T-helper 2 cell treated with Interferon-gamma antibody and Interleukin-4, amounts not matched to agents 100 ng/mL and 5 ng/mL, for 36 hours (primary cell): ENCODE measurements around the gene CALM1. TPM values are rescaled to one million over a fixed set of nuclear protein-coding genes. Genes with fewer than 3 reads are reported as not detected.

ENCODE experiments used
- intact Hi-C: fragments of 100-400 bp; cut with micrococcal nuclease; formaldehyde crosslinking; loops from one replicate; pipeline ENCODE4 v1.15.1; 2023
- total RNA-seq: library from RNA; stranded (reverse); gene quantifications from 2 replicates; pipeline ENCODE4 v1.2.3, GENCODE V29; 2022

The CALM1 gene
- total RNA-seq, 1 donor from 2014 or later, result 812 TPM

DNA sequence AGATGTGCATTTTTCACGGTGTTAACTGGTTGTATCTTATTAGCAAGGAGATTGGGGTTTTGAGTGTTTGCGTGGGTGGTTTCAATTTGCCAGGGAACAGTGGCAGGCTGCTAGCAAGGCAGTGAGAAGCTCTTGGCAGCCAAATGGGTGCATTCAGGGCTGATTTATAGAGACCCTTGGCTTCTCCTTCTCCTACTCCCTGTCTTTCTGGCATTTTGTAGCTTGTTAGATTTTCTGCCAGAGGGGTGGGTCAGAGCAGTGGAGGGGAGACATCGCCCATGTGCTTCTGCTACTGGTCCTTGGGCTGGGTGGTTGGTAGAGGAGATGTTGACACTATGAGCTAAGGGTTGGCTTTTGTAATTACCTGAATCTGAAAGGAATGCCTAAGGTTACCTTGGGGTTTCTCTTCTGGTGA lies 9.6 kb downstream of the CALM1 start:
- intact Hi-C loops, result no loop called here

DNA sequence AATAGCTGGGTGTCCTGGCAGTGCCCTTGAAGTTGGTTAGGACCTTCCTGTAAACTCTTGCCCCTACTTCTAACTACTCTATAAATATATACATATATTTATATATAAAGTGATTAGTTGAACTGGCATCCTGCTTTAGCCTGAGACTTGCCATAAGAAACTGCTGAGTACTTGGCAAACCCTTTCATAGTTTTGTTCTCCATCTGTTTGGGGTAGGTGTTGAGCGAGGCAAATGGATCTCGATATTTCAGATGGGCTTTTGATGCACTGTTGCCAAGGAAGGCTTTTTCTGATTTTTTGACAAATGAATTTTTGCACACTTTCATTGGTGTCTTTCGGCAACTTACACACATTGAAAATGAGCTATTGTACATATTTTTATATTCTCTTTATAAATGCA lies 10.4 kb downstream of the CALM1 start:
- intact Hi-C loops, result no loop called here

DNA sequence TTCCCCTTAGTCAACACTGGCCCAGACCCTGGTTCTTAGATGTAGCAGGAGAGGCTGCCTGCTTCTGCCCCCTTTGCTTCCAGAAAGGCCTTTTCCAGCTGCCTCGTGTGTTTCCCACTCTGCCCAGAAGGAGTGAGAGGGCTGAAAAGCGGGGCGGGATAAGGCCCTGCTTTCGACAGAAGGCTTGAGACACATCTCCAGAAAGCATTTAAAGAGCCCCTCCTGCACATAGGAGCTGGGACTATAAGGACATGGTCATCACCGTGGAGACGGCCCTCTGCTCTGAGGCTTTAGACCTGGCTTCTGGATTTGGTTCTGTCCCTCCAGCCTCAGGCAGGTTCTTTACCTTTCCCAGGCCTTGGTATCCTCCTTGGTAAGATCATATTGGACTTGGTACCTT lies 11.9 kb downstream of the CALM1 start:
- intact Hi-C loops, result no loop called here

DNA sequence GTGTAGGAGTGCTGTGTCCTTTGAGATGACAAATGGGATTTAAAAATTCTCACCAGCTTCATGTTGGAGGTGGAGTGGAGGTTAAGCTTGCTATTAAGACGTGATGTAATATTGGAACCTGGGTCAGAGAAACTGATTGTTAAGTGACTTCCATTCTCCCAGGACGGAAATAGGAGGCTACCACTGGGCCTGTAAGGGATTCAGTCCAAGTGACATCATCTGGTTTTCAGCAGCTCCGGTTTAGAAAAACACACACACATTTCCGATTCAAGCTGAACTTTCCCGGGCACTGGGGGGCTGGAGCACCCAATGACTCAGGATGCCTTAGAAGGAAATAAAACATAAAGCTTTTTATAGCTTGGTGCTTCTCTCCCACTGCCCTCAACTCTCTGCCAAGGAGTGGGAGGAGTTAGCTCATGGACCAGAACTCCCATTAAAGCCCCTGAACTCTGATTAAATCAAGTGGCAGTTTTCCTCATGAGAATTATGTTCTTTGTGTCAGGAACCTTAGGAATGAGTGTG lies 12.4 kb downstream of the CALM1 start:
- intact Hi-C loops, result no loop called here

DNA sequence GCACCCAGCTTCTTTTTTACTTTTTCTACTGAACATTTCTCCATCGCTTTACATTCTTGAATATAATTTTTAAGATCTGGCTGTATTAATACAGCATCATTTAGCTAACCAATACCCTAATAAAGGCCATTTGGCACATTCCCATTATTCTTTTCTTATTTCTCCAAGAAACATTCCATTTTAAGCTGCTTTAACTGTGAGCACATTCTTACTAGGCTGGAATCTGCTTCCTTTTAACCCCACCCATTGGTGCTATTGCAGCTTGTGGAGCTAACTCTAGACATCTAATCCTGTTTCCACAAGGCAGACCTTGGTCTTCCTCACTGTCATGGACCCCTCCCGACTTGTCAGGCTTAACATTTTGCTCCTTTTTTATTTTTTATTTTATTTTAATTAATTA lies 15.2 kb downstream of the CALM1 start:
- intact Hi-C loops, result no loop called here

DNA sequence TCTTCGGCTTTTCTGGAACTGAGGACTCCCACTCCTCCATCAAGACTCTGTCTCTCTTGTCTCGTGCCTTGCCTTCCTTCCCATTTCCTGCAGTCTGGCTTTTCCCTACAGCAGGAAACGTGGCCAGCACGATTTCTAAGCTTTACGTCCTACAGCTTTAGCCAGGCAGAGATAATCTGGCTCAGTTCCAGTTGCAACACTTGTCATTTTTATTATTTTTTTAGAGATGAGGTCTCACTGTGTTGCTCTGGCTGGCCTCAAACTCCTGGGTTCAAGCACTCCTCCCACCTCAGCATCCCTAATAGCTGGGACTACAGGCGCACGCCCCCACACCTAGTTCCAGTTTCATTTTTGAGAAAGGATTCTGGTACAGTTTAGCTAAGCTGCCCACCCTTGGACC lies 19.9 kb downstream of the CALM1 start:
- intact Hi-C loops, result no loop called here

DNA sequence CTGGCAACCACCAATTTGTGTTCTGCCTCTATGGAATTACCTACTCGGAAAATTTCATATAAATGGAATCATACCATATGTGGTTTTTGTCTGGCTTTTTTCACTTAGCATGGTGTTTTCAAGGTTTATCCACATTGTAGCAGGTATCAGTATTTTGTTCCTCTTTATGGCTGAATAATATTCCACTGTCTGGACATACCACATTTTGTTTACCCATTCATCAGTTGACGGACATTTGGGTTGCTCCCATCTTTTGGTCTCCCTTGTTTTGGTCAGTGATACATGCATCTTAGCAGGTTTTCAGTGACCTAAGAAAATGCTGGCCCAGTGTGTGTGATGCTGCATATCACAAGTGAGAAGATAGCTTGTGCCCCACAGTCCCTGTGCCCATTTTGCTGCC lies 21.2 kb downstream of the CALM1 start:
- intact Hi-C loops, result no loop called here

DNA sequence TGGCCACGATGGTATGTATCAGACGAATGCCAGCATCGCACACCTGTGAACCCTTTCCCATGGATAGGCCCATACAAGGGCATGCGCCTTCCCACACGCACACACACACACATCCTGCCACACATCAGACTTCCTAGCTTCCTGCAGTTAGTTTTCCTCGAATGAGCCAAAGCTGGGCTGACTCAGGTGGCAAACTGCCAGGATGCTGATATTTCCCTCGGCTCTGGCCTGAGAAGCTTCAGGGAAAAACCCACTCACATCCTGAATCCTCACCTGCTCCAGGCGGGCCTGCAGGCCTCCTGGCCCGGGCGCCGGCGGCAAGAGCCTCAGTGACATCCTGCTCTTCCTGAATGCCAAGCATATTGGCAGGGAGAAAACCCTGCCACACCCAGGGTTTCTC lies 22.4 kb downstream of the CALM1 start:
- intact Hi-C loops, result no loop called here

DNA sequence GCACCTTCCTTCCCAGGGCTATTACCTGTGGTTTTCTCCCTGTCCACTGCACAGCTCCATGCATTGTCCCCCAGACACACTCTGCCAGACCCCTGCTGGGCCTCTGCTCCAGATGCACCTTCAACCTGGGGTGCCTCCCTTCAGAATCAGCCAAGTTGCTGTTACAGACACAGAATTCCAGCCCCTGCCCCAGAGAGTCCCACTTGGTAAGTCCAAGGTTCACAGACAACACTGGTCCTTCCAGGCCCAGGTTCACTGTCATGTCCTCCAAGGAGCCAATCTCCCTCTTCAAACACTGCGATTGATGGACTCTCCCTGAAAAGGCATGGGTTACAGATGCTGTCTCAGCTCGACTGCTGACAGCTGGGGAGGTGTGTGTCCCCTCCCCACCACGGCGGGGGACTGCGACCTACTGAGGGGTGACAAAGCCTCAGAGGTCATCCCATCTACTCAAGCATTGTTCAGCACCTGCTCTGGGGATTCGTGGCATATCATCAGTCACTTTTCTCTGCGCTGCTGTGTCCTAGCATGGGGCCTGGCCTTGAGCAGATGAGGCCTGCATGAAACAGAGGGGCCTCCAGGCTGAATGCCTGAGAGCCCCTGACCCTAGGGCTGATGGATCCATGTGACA lies 24.3 kb downstream of the CALM1 start:
- intact Hi-C loops, result no loop called here

DNA sequence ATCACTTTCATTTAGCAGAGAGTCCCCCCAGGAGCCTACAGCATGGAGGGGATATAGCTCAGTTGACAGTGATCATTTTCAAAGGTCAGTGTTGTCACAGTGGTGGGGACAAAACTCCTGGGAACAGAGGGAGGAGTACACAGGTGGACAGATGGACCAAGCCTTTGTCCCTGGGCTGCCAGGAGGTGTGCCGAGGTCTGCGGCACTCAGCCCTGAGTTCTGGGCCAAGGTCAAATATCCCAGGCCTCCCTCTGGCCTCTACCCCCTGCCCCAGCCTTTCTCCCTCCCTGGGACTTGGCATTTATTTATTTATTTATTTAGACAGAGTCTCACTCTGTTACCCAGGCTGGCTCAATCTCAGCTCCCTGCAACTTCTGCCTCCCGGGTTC lies 24.8 kb downstream of the CALM1 start:
- intact Hi-C loops, result no loop called here

DNA sequence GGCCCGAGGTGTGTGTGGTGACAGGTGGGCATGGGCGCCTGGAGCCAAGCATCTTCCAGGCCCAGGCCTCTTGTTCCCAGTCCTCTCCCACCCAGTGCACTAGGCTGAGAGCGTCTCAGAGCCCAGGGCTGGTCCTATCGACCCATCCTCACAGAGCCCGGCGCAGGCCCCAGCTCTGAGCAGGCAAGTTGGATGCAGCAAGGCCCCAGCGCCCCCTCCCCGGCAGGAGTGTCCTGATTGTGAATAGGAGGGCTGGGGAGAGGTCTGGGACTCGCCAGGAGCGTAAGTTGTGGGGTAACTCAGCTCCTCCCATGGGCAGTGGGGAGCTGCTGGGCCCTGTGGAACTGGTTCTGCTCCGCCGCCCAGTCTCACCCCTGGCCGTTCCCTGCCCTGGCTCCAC lies 26.3 kb downstream of the CALM1 start:
- intact Hi-C loops, result no loop called here

DNA sequence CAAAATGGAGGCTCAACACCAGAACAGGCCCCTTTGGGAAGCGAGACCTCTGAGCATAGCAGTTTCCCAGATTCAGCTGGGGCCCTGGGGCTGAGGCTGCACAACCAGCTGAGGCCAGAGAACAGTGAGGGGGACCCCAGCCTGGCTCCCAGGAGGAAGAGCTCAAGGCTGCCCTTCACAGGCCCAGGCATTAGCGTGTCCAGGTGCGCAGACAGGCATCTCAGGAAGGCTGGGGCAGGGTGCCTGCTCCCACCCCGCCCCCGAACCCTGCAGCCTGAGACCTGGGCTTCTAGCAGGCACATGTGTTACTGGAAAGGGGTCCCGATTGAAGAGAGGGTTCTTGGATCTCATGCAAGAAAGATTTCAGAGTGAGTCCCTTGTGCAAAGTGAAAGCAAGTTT lies 27.2 kb downstream of the CALM1 start:
- intact Hi-C loops, result no loop called here

DNA sequence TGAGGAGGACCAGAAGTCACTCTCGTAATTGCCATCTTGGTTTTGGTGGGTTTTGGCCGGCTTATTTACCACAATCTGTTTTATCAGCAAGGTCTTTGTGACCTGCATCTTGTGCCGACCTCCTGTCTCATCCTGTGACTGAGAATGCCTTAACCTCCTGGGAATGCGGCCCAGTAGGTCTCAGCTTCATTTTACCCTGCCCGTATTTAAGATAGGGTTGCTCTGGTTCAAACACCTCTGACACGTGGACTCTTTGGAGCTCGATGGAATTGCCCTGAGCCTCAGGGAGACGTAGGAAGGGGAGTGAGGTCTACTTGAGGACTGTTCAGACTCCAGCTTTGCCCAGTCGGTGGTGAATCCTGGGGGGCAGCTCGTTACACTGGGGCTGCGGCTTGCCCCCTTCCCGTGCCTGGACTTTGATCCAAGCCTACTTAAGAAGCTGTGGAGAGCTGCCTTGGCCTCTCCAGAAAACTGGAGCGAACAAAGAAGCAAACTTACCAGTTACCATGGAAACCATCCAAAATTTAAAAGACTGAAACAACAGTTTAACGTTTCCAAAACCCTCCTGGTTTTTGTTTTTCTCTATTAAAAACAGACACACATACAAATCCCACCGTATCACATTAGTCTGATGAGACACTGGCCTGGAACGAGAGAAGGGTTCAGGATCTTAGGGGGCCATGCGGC lies 28.0 kb downstream of the CALM1 start:
- intact Hi-C loops, result no loop called here

DNA sequence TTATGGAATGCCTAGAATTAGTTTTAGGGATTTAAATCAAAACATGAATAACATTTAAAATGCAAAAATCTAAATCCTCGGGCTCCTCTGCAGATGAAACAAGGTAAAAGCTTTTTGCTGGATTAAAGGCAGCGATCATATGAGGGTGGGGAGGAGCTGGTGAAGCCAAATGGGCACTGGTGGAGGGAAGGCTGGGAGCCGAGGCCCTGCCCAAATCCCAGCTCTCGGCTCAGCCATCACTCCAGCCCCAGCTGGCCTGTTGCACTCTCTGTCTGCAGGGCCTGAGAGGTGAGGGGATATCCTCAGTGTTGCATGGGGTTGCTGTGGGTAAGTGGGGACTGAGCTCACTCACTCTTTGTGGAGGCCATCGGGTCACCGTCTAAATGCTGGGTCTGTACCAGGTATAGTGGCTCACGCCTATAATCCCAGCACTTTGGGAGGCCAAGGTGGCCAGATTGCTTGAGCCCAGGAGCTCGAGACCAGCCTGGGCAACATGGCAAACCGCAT lies 28.6 kb downstream of the CALM1 start:
- intact Hi-C loops, result no loop called here

DNA sequence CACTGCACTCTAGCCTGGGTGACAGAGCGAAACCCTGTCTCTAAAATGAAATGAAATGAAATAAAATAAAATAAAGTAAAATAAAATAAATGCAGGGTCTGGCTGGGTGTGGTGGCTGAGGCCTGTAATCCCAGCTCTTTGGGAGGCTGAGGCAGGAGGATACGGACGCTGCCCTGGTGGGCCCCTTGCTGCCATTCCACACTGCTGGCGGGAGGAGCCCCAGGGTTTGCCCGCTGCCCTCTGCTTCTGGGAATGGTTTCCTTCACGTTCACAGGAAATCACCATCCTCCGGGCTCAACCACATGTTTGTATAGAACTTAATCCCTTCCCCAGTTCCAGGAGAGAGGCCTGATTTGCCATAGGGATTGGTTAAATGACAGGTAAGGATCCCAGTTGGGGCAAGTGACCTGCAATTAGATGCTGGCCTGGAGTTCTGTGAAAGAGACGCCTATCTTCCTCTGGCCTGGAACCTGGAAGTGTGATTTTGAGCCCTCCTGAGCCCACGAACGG lies 29.3 kb downstream of the CALM1 start:
- intact Hi-C loops, result no loop called here

DNA sequence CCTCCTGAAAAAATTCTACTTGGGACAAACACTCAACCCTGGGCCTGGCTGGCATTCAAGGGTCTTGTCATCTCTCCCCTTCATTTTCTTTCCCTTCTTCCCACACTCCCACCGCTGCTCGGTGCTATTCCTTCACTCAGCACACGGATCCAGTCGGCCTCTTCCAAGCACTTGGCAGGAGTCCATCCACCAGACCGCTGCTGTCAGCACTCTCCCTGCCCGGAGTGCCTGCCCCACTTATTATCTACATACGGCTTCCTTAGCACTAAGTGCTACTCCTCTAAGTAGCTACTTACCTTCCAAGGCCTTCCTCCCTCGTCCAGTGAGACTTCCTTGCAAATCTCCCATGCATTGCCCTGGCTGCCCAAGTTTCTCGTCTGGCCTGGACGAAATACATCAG lies 29.8 kb downstream of the CALM1 start:
- intact Hi-C loops, result no loop called here

DNA sequence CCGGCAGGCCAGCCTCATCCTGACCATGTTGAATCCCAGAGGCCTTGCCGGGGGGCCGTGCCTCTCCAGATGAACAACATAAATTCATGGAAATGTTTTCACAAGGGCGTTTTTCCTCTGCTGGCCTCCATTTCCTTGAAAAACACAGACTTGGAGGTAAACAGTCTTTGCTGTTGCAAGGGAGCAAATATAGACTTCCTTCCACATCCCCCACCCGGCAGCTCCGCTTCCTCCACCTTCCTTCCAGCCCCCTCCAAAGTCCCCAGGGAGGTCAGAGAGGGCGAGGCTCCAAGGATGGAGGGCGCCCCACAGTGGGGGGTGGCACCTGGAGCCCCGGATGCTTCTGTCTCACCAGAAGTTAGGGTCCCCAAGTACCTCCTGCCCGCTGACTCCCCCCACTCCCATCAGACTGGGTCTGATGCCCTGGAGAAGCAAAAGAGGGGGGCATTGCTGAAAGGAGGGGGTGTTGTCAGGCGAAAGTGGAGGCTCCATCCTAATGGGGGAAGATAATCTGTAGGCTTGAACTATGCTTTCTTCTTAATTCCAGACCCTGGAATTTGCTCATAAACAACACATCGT lies 31.1 kb downstream of the CALM1 start:
- intact Hi-C loops, result no loop called here

DNA sequence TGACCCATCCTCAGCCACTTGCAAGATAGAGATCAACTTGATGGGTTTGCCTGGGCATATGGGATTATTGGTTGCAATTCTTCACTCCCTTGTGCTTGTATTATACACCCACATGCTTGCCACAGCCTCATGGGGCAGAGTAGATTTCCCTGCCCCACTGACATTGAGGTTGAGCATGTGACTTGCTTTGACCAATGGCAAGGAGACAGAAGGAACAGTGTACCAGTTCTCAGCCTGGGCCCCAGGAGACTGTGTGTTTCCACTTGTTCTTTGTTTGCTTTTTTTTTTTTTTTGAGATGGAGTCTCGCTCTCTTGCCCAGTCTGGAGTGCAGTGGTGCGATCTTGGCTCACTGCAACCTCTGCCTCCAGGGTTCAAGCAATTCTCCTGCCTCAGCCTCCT lies 31.8 kb downstream of the CALM1 start:
- intact Hi-C loops, result no loop called here

DNA sequence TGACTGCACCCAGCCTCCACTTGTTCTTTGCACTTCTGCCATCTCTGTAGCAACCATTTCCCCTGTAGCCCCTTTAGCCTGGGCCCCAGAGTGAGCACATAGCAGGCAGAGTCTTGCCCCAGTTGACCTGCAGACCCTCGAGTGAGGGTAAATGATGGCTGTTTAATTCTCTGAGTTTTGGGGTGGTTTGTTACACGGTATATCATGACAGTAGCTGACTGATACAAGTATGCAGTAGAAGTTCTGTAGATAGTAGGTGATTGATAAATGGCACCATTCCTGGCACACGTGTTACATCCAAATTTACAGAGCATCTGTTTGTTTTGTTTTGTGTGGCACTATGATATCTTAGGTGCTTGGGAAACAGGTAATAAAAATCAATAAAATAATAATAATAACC lies 32.4 kb downstream of the CALM1 start:
- intact Hi-C loops, result no loop called here

DNA sequence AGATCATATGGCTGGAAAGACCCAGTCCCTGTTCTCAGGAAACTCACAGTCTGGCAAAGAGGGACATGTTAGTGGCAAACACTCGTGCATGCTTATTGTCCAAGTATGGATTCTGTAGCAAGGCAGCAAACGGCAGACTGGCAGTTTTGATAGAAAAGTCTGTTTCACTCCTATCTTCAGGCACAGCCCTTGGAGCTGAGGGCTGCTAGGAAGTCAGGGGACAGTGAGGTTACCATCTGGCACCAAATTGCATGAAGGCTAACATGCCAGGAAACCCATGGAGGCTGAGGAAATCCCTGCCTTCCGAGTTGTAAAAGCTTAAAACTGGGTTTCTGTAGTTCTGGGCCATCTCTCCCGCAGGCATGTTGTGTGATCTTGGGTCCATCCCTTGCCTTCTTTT lies 32.9 kb downstream of the CALM1 start:
- intact Hi-C loops, result no loop called here

DNA sequence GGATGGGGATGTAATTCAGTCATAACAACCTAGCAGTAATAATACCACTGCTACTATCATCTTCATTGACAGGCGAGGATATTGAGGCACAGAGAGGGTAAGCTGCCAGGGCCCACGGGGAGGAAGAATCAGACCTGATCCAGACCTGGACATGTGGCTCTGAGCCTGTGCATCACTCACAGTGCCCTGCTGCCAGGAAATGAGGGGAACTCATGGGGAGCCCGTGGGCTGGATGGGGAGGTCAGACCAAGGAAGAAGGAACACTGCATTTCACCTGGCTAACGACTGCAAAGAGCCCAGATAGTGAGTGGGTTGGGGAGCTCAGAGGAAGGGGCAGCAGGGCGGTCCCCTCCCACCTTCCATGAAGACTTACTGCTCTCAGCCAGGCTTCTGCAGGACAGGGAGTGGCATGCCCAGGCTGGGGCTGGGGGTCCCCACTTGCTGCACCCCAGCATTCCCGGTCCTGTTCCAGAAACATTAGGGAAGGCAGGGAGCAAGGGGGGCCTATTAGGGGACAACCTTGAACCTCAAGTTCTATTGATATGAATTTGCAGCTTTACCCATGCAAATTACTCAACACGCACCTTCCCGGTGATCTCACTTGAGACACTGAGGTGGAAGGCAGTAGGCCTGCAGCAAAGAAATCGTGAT lies 37.7 kb downstream of the CALM1 start:
- intact Hi-C loops, result no loop called here

DNA sequence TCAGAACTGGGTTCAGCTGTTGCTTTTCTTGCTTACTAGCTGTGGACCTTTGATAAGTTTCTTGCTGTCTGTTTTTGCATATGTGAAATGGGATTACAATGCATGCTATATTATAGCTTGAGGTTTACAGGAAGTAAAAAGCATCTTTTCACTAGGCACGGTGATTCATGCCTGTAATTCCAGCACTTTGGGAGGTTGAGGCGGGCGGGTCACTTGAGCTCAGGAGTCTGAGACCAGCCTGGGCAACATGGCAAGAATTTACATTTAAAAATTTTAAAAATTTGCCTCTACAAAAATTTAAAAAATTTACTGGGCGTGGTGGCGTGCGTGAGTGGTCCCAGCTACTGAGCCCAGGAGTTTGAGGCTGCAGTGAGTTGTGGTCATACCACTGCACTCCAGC lies 42.0 kb downstream of the CALM1 start:
- intact Hi-C loops, result no loop called here
